ENCODE measurements around the gene DYDC2. TPM values are rescaled to one million over a fixed set of nuclear protein-coding genes. Genes with fewer than 3 reads are reported as not detected.

DYDC2 gene
- total and polyA plus RNA-seq, 2 of the 4 experiments (the other 2 are of a cell fraction): not detected

- Histone ChIP-seq H2BK5ac (ENCODE audit: low read depth, low read length, poor library complexity, severe bottlenecking) (no peak overlapping the region), H3K4me1 (ENCODE audit: control insufficient read depth, insufficient read depth, low read length) (no peaks in the 10 kb centered on the region), H3K9me3 (ENCODE audit: control insufficient read depth, insufficient read depth, low read length) (no peaks in the 10 kb centered on the region), H3K36me3 (ENCODE audit: control insufficient read depth, insufficient read depth, low read length) (no peaks in the 10 kb centered on the region), H3K4ac (ENCODE audit: low read depth, low read length) (no peak overlapping the region), H3K9ac (ENCODE audit: low read depth, low read length) (no peak overlapping the region), H3K18ac (ENCODE audit: low read depth, low read length) (no peak overlapping the region), H4K20me1 (ENCODE audit: insufficient read depth, low read length) (no peaks in the 10 kb centered on the region), H2AK5ac (ENCODE audit: low read depth, low read length) (no peak overlapping the region), H3K79me1 (ENCODE audit: low read depth in 1 of 2, low read length in 2 of 2) (no peaks in the 10 kb centered on the region), H2BK15ac (ENCODE audit: low read depth, low read length) (no peak overlapping the region), H3K9me1 (ENCODE audit: insufficient read depth, low read length) (no peaks in the 10 kb centered on the region), H2AFZ (replicated peaks; ENCODE audit: low read length, poor library complexity) (no peak overlapping the region), H3K27ac (ENCODE audit: insufficient read depth, low read length) (no peak overlapping the region), H2BK120ac (ENCODE audit: low read depth, low read length) (no peak overlapping the region), H2AK9ac (replicated peaks; ENCODE audit: low read depth, low read length, poor library complexity) (no peak overlapping the region), H3K4me3 (ENCODE audit: insufficient read depth, low read depth, low read length) (no peak overlapping the region), H2BK20ac (ENCODE audit: low read depth, low read length) (no peak overlapping the region), H3K56ac (ENCODE audit: extremely low read depth, insufficient read depth, low read length) (no peak overlapping the region), H4K5ac (ENCODE audit: low read depth, low read length) (no peak overlapping the region), H3K14ac (replicated peaks; ENCODE audit: low read depth, low read length) (no peak overlapping the region), H3K4me2 (ENCODE audit: low read depth, low read length) (no peak overlapping the region), H4K8ac (ENCODE audit: low read depth in 2 of 2, low read length in 2 of 2) (no peak overlapping the region), H3K23ac (ENCODE audit: low read depth, low read length) (no peak overlapping the region), H3K27me3 (ENCODE audit: control insufficient read depth, insufficient read depth, low read length) (peaks cover 18% of the 10 kb centered on the region), H4K91ac (ENCODE audit: insufficient read depth, low read depth, low read length) (no peak overlapping the region)
- in situ Hi-C loops (cut with MboI; ENCODE audit: low sequenced_read_pairs) (no loop called here), intact Hi-C loops (cut with micrococcal nuclease) (no loop called here), dilution Hi-C loops (cut with HindIII; ENCODE audit: low sequenced_read_pairs, unreplicated experiment) (no loop called here)
- WGBS, 2 experiments (ENCODE audit: extremely low coverage in 2 of 2, insufficient read length in 1 of 2): no CpG with 5 or more reads among the region's 1 CpG
- BruUV-seq (replicated peaks): no TSS peak
- ATAC-seq (ENCODE audit: low read depth) (no peak), DNase-seq (no peak)
- POLR2A ChIA-PET (ENCODE audit: unreplicated experiment): no interaction called here
- no peak for TF ChIP-seq USF2 (IDR thresholded peaks at IDR 0.05; ENCODE audit: low read depth, low read length)
- TF ChIP-seq BHLHE40 (IDR thresholded peaks at IDR 0.05; ENCODE audit: low read depth, low read length): no peak
- no peak for TF ChIP-seq MAZ (IDR thresholded peaks at IDR 0.05; ENCODE audit: borderline replicate concordance, low read depth, low read length)
- no peak for TF ChIP-seq CEBPB (IDR thresholded peaks at IDR 0.05; ENCODE audit: low read depth, low read length)
- no peak for TF ChIP-seq FOS (IDR thresholded peaks at IDR 0.05; ENCODE audit: low read depth, low read length)
- no peak for TF ChIP-seq MXI1 (IDR thresholded peaks at IDR 0.05; ENCODE audit: borderline replicate concordance, low read depth, low read length)
- TF ChIP-seq MAFK (IDR thresholded peaks at IDR 0.05; ENCODE audit: low read depth, low read length): no peak
- no peak for TF ChIP-seq RCOR1 (IDR thresholded peaks at IDR 0.05; ENCODE audit: insufficient replicate concordance, low read length)
- no peak for TF ChIP-seq RFX5 (IDR thresholded peaks at IDR 0.05; ENCODE audit: low read depth, low read length)
- no peak for TF ChIP-seq NFE2L2 (IDR thresholded peaks at IDR 0.05; ENCODE audit: low read depth, low read length)
- TF ChIP-seq CHD1 (IDR thresholded peaks at IDR 0.05; ENCODE audit: low read depth, low read length): no peak
- TF ChIP-seq SMC3 (IDR thresholded peaks at IDR 0.05; ENCODE audit: low read depth, low read length): no peak
- TF ChIP-seq ELK1 (IDR thresholded peaks at IDR 0.05; ENCODE audit: borderline replicate concordance, low read depth, low read length): no peak
- no peak for TF ChIP-seq POLR2A (IDR thresholded peaks at IDR 0.05; ENCODE audit: low read depth, low read length)
- no peak for TF ChIP-seq CTCF (conservative IDR thresholded peaks at IDR 0.05; ENCODE audit: low read depth, low read length)
- no peak for TF ChIP-seq RAD21 (IDR thresholded peaks at IDR 0.05; ENCODE audit: low read length)
- CTCF ChIA-PET: interaction anchor here (1.4 kb wide), 1 partner anchor 27 kb away, joined by 6 read pairs; no protein-coding TSS in a partner anchor
These were observed 48.5 kb downstream of the DYDC2 start for GRCh38 chr10:80405035-80405434.
